ENCODE measurements around the gene NME3.

DNA sequence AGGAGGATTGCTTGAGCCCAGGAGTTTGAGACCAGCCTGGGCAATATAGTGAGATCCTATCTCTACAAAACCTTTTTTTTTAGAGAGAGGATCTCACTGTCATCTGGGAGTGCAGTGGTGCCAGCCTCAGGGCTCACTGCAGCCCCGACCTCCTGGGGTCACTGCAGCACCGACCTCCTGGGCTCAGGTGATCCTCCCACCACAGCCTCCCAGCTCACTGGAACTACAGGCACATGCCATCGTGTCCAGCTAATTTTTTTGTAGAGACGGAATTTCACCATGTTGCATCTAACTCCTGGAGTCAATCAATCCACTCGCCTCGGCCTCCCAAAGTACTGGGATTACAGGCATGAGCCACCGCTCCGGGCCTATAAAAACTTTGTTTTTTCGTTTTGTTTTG, 50.0 kb downstream of the NME3 start:
- no peak for TF ChIP-seq CTCF (IDR thresholded peaks at IDR 0.05)
- TF ChIP-seq POLR2A (IDR thresholded peaks at IDR 0.05) = no peak
